Osteocyte (in vitro differentiated cells): ENCODE results near the gene IPCEF1. TPM values are rescaled to one million over a fixed set of nuclear protein-coding genes. Genes with fewer than 3 reads are reported as not detected.

Experiments used
- DNase-seq: peaks from one replicate; pipeline ENCODE4 v3.0.0; 2021; ENCODE audit warnings: mixed read lengths; ENCODE audit not compliant: unreplicated experiment; ENCODE audit errors: extremely low spot score
- H3K27ac Mint-ChIP-seq: one replicate; pipeline ENCODE4 v1.8.0; 2021; ENCODE audit warnings: mild to moderate bottlenecking, mixed read lengths; ENCODE audit not compliant: unreplicated experiment
- H3K27me3 Mint-ChIP-seq: one replicate; pipeline ENCODE4 v1.8.0; 2021; ENCODE audit warnings: mixed read lengths; ENCODE audit not compliant: unreplicated experiment
- H3K36me3 Mint-ChIP-seq: one replicate; pipeline ENCODE4 v1.8.0; 2021; ENCODE audit warnings: mixed read lengths; ENCODE audit not compliant: unreplicated experiment
- H3K4me1 Mint-ChIP-seq: one replicate; pipeline ENCODE4 v1.8.0; 2021; ENCODE audit warnings: mixed read lengths; ENCODE audit not compliant: unreplicated experiment
- H3K4me3 Mint-ChIP-seq: one replicate; pipeline ENCODE4 v1.8.0; 2021; ENCODE audit warnings: mild to moderate bottlenecking, moderate library complexity, mixed read lengths; ENCODE audit not compliant: unreplicated experiment
- H3K9me3 Mint-ChIP-seq: one replicate; pipeline ENCODE4 v1.8.0; 2021; ENCODE audit warnings: mixed read lengths; ENCODE audit not compliant: unreplicated experiment
- CTCF ChIP-seq: fragments of 200-600 bp; sonication (generic); IDR thresholded peaks from 2 replicates; pipeline ENCODE4 v1.5.0; 2021; ENCODE audit warnings: antibody characterized with exemption, mild to moderate bottlenecking, moderate library complexity
- total RNA-seq: library from RNA; stranded (reverse); gene quantifications from 2 replicates; pipeline ENCODE4 v1.2.1, GENCODE V29; 2021

The IPCEF1 gene
- total RNA-seq, 1 donor from 2014 or later, result 0.46 TPM

- H3K9me3 Mint-ChIP-seq, result peaks cover 4% of the 10 kb centered on the region
- H3K4me3 Mint-ChIP-seq, result no peak overlapping the region
- TF ChIP-seq CTCF, result no peak
- H3K27me3 Mint-ChIP-seq, result no peaks in the 10 kb centered on the region
- no peaks in the 10 kb centered on the region for H3K36me3 Mint-ChIP-seq
- DNase-seq, result no peak
- H3K4me1 Mint-ChIP-seq, result no peaks in the 10 kb centered on the region
- H3K27ac Mint-ChIP-seq, result no peak overlapping the region
Measured at GRCh38 chr6:154164397-154164796, 192.2 kb downstream of the IPCEF1 start.

GRCh38 chr6:154161689-154162088 lies 194.9 kb downstream of the IPCEF1 start:
- Mint-ChIP-seq H3K36me3 (no peaks in the 10 kb centered on the region), H3K9me3 (peaks cover 4% of the 10 kb centered on the region), H3K4me3 (no peak overlapping the region), H3K27ac (no peak overlapping the region), H3K27me3 (no peaks in the 10 kb centered on the region), H3K4me1 (no peaks in the 10 kb centered on the region)
- no peak for DNase-seq
- no peak for TF ChIP-seq CTCF

GRCh38 chr6:154159126-154159525 lies 197.5 kb downstream of the IPCEF1 start:
- H3K4me1 Mint-ChIP-seq, result peaks cover 4% of the 10 kb centered on the region
- no peak overlapping the region for H3K4me3 Mint-ChIP-seq
- TF ChIP-seq CTCF, result no peak
- no peaks in the 10 kb centered on the region for H3K36me3 Mint-ChIP-seq
- no peak overlapping the region for H3K27ac Mint-ChIP-seq
- no peaks in the 10 kb centered on the region for H3K27me3 Mint-ChIP-seq
- H3K9me3 Mint-ChIP-seq, result no peaks in the 10 kb centered on the region
- no peak for DNase-seq

- peaks cover 2% of the 10 kb centered on the region for H3K27me3 Mint-ChIP-seq
- H3K36me3 Mint-ChIP-seq, result no peaks in the 10 kb centered on the region
- H3K9me3 Mint-ChIP-seq, result no peaks in the 10 kb centered on the region
- TF ChIP-seq CTCF, result no peak
- H3K4me3 Mint-ChIP-seq, result no peak overlapping the region
- no peak for DNase-seq
- no peak overlapping the region for H3K27ac Mint-ChIP-seq
- peaks cover 4% of the 10 kb centered on the region for H3K4me1 Mint-ChIP-seq
Measured at GRCh38 chr6:154157706-154158105, 198.9 kb downstream of the IPCEF1 start.

- no peak for DNase-seq
- no peak for TF ChIP-seq CTCF
- Mint-ChIP-seq H3K4me1 (peaks cover 4% of the 10 kb centered on the region), H3K9me3 (no peaks in the 10 kb centered on the region), H3K36me3 (no peaks in the 10 kb centered on the region), H3K4me3 (no peak overlapping the region), H3K27me3 (peaks cover 2% of the 10 kb centered on the region), H3K27ac (no peak overlapping the region)
Measured at GRCh38 chr6:154157082-154157481, 199.5 kb downstream of the IPCEF1 start.
